ENCODE measurements around the gene UNC80. TPM values are rescaled to one million over a fixed set of nuclear protein-coding genes. Genes with fewer than 3 reads are reported as not detected.

Gene UNC80, protein sequence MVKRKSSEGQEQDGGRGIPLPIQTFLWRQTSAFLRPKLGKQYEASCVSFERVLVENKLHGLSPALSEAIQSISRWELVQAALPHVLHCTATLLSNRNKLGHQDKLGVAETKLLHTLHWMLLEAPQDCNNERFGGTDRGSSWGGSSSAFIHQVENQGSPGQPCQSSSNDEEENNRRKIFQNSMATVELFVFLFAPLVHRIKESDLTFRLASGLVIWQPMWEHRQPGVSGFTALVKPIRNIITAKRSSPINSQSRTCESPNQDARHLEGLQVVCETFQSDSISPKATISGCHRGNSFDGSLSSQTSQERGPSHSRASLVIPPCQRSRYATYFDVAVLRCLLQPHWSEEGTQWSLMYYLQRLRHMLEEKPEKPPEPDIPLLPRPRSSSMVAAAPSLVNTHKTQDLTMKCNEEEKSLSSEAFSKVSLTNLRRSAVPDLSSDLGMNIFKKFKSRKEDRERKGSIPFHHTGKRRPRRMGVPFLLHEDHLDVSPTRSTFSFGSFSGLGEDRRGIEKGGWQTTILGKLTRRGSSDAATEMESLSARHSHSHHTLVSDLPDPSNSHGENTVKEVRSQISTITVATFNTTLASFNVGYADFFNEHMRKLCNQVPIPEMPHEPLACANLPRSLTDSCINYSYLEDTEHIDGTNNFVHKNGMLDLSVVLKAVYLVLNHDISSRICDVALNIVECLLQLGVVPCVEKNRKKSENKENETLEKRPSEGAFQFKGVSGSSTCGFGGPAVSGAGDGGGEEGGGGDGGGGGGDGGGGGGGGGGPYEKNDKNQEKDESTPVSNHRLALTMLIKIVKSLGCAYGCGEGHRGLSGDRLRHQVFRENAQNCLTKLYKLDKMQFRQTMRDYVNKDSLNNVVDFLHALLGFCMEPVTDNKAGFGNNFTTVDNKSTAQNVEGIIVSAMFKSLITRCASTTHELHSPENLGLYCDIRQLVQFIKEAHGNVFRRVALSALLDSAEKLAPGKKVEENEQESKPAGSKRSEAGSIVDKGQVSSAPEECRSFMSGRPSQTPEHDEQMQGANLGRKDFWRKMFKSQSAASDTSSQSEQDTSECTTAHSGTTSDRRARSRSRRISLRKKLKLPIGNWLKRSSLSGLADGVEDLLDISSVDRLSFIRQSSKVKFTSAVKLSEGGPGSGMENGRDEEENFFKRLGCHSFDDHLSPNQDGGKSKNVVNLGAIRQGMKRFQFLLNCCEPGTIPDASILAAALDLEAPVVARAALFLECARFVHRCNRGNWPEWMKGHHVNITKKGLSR (N-terminal part only)
- 0.30 to 0.48 TPM (median 0.34 TPM) in 3 replicates for total RNA-seq (2021)
- percentile 18 among the genes with signal in this experiment for Bru-seq, nascent RNA
- long read RNA-seq, experiment 1, result 0 reads
- long read RNA-seq, experiment 2, result 0 reads
- long read RNA-seq, experiment 3, result 0 reads

DNA sequence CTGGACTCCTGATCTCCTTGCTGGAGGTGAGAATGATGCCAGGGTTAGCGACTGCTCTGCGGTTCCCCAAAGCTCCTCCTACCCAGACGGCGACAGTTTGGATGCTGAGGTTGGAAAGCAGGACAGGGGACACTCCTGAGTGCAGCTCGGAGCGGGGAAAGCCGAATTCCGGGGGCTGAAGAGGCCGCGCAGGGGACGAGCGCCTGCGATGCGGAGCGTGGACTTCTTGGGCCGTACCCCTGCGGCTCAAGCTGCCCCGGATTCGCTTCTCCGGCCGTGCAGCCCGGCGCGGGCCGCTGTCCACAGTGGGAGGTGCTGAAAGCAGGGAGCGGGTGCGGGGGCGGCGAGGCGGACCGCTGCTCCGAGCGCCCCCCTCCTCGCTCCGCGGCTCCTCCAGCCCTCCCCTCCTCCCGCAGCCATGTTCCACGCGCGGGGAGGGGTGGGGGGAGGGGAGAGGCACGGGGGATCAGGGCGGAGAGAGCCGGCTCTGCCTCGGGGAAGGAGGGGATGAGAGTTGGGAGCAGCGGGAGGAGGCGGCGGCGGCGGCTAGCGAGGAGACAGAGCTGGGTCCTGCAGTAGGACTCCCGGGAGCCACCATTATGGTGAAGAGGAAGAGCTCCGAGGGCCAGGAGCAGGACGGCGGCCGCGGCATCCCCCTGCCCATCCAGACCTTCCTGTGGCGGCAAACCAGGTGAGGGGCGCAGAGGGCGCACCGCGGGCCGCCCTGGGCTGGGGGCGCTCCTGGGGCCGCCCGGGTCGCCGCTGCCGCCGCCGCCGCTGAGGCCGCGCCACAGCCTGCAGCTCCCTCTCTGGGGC lies at the start of gene UNC80:
Gene UNC80, plus strand, starts transcription at position 359 of the 816 bp plus-strand sequence. Its CDS starts 241 bp downstream, at position 600.
- peaks cover 74% of the 10 kb centered on the region for H3K27me3 Mint-ChIP-seq (ENCODE audit: low read depth)
- ATAC-seq (peak; percentile 90), DNase-seq (ENCODE audit: low spot score) (peak; percentile 87)
- peaks cover 11% of the 10 kb centered on the region for H3K4me1 Mint-ChIP-seq
- POLR2A ChIA-PET, result interaction anchor here (0.7 to 1.2 kb wide), 3 partner anchors 19 to 193 kb away, joined by 3 to 4 read pairs (median 3); no protein-coding TSS in a partner anchor
- CTCF ChIA-PET, result interaction anchor here (0.6 to 2.5 kb wide), 10 partner anchors 24 to 592 kb away, joined by 3 to 21 read pairs (median 4); partner anchors contain the start of gene MAP2
- no peaks in the 10 kb centered on the region for H3K9me3 Mint-ChIP-seq
- H3K4me3 Mint-ChIP-seq, result peak within 1 kb of the TSS; percentile 67
- H3K36me3 Mint-ChIP-seq, result no peaks in the 10 kb centered on the region
- H3K27ac Mint-ChIP-seq, result no peak within 1 kb of the TSS
- TF ChIP-seq, protein P1, sequence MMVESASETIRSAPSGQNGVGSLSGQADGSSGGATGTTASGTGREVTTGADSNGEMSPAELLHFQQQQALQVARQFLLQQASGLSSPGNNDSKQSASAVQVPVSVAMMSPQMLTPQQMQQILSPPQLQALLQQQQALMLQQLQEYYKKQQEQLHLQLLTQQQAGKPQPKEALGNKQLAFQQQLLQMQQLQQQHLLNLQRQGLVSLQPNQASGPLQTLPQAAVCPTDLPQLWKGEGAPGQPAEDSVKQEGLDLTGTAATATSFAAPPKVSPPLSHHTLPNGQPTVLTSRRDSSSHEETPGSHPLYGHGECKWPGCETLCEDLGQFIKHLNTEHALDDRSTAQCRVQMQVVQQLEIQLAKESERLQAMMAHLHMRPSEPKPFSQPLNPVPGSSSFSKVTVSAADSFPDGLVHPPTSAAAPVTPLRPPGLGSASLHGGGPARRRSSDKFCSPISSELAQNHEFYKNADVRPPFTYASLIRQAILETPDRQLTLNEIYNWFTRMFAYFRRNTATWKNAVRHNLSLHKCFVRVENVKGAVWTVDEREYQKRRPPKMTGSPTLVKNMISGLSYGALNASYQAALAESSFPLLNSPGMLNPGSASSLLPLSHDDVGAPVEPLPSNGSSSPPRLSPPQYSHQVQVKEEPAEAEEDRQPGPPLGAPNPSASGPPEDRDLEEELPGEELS (CRISPR knock-in tag; IDR thresholded peaks at IDR 0.05), result peak; percentile 99
- TF ChIP-seq ZNF671 (CRISPR knock-in tag; IDR thresholded peaks at IDR 0.05) (no peak), EMX1 (CRISPR knock-in tag; IDR thresholded peaks at IDR 0.05) (no peak), FOXK1 (CRISPR knock-in tag; IDR thresholded peaks at IDR 0.05) (peak; percentile 93), ELF4 (CRISPR knock-in tag; IDR thresholded peaks at IDR 0.05; ENCODE audit: low read depth) (0 out of 2 replicates have a peak, but pooled peaks have one; percentile 57), ESRRA (CRISPR knock-in tag; IDR thresholded peaks at IDR 0.05; ENCODE audit: borderline replicate concordance) (peak; percentile 96), GABPB1 (CRISPR knock-in tag; IDR thresholded peaks at IDR 0.05) (peak; percentile 87), ZNF219 (CRISPR knock-in tag; IDR thresholded peaks at IDR 0.05; ENCODE audit: borderline replicate concordance) (peak; percentile 97; the same call in 1 of the 2 replicates), TCF7 (CRISPR knock-in tag; IDR thresholded peaks at IDR 0.05; ENCODE audit: low read depth) (peak; percentile 96), ETV6 (CRISPR knock-in tag; IDR thresholded peaks at IDR 0.05) (peak; percentile 91), ZNF263 (CRISPR knock-in tag; IDR thresholded peaks at IDR 0.05; ENCODE audit: low read depth) (peak; percentile 78), NFATC4 (CRISPR knock-in tag; IDR thresholded peaks at IDR 0.05) (no peak), NR1H2 (CRISPR knock-in tag; IDR thresholded peaks at IDR 0.05) (peak; percentile 67; the same call in 1 of the 2 replicates), ATF1 (CRISPR knock-in tag; IDR thresholded peaks at IDR 0.05) (peak; percentile 96), GRHL2 (CRISPR knock-in tag; IDR thresholded peaks at IDR 0.05; ENCODE audit: insufficient replicate concordance, severe bottlenecking) (no peak), ZNF416 (CRISPR knock-in tag; IDR thresholded peaks at IDR 0.05) (no peak), CREB1 (CRISPR knock-in tag; IDR thresholded peaks at IDR 0.05) (peak; percentile 96)
- TF ChIP-seq, protein P2, sequence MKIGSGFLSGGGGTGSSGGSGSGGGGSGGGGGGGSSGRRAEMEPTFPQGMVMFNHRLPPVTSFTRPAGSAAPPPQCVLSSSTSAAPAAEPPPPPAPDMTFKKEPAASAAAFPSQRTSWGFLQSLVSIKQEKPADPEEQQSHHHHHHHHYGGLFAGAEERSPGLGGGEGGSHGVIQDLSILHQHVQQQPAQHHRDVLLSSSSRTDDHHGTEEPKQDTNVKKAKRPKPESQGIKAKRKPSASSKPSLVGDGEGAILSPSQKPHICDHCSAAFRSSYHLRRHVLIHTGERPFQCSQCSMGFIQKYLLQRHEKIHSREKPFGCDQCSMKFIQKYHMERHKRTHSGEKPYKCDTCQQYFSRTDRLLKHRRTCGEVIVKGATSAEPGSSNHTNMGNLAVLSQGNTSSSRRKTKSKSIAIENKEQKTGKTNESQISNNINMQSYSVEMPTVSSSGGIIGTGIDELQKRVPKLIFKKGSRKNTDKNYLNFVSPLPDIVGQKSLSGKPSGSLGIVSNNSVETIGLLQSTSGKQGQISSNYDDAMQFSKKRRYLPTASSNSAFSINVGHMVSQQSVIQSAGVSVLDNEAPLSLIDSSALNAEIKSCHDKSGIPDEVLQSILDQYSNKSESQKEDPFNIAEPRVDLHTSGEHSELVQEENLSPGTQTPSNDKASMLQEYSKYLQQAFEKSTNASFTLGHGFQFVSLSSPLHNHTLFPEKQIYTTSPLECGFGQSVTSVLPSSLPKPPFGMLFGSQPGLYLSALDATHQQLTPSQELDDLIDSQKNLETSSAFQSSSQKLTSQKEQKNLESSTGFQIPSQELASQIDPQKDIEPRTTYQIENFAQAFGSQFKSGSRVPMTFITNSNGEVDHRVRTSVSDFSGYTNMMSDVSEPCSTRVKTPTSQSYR (CRISPR knock-in tag; IDR thresholded peaks at IDR 0.05), result peak; percentile 88; the same call in 1 of the 2 replicates
- TF ChIP-seq, protein P3, sequence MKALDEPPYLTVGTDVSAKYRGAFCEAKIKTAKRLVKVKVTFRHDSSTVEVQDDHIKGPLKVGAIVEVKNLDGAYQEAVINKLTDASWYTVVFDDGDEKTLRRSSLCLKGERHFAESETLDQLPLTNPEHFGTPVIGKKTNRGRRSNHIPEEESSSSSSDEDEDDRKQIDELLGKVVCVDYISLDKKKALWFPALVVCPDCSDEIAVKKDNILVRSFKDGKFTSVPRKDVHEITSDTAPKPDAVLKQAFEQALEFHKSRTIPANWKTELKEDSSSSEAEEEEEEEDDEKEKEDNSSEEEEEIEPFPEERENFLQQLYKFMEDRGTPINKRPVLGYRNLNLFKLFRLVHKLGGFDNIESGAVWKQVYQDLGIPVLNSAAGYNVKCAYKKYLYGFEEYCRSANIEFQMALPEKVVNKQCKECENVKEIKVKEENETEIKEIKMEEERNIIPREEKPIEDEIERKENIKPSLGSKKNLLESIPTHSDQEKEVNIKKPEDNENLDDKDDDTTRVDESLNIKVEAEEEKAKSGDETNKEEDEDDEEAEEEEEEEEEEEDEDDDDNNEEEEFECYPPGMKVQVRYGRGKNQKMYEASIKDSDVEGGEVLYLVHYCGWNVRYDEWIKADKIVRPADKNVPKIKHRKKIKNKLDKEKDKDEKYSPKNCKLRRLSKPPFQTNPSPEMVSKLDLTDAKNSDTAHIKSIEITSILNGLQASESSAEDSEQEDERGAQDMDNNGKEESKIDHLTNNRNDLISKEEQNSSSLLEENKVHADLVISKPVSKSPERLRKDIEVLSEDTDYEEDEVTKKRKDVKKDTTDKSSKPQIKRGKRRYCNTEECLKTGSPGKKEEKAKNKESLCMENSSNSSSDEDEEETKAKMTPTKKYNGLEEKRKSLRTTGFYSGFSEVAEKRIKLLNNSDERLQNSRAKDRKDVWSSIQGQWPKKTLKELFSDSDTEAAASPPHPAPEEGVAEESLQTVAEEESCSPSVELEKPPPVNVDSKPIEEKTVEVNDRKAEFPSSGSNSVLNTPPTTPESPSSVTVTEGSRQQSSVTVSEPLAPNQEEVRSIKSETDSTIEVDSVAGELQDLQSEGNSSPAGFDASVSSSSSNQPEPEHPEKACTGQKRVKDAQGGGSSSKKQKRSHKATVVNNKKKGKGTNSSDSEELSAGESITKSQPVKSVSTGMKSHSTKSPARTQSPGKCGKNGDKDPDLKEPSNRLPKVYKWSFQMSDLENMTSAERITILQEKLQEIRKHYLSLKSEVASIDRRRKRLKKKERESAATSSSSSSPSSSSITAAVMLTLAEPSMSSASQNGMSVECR (CRISPR knock-in tag; IDR thresholded peaks at IDR 0.05; ENCODE audit: borderline replicate concordance), result peak; percentile 98
- TF ChIP-seq, protein P4, sequence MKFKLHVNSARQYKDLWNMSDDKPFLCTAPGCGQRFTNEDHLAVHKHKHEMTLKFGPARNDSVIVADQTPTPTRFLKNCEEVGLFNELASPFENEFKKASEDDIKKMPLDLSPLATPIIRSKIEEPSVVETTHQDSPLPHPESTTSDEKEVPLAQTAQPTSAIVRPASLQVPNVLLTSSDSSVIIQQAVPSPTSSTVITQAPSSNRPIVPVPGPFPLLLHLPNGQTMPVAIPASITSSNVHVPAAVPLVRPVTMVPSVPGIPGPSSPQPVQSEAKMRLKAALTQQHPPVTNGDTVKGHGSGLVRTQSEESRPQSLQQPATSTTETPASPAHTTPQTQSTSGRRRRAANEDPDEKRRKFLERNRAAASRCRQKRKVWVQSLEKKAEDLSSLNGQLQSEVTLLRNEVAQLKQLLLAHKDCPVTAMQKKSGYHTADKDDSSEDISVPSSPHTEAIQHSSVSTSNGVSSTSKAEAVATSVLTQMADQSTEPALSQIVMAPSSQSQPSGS (CRISPR knock-in tag; IDR thresholded peaks at IDR 0.05; ENCODE audit: borderline replicate concordance, low read depth), result peak; percentile 77; the same call in 1 of the 2 replicates
- TF ChIP-seq, protein P5, sequence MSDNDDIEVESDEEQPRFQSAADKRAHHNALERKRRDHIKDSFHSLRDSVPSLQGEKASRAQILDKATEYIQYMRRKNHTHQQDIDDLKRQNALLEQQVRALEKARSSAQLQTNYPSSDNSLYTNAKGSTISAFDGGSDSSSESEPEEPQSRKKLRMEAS (CRISPR knock-in tag; IDR thresholded peaks at IDR 0.05), result peak; percentile 82; the same call in 1 of the 2 replicates

Measured in WTC11 (cell line).